ENCODE results near the gene XYLT1. TPM values are rescaled to one million over a fixed set of nuclear protein-coding genes. Genes with fewer than 3 reads are reported as not detected.

XYLT1 gene
- total RNA-seq, 1 donor from 2014 or later: 27.3 TPM

- Histone ChIP-seq H3K27ac (peak overlapping the region; percentile 5), H3K4me3 (no peak overlapping the region), H3K36me3 (no peaks in the 10 kb centered on the region), H3K9me3 (no peaks in the 10 kb centered on the region), H3K27me3 (no peaks in the 10 kb centered on the region), H3K4me1 (peaks cover 39% of the 10 kb centered on the region)
- intact Hi-C loops (cut with DNase I): loop anchor here (10.0 kb wide), 1 partner anchor 114 kb away; no protein-coding TSS in a partner anchor
- no peak for DNase-seq (ENCODE audit: extremely low spot score in 2 of 2)
- TF ChIP-seq POLR2AphosphoS5 (IDR thresholded peaks at IDR 0.05; ENCODE audit: insufficient read depth in 1 of 2, low read depth in 1 of 2): no peak
- TF ChIP-seq POLR2A (IDR thresholded peaks at IDR 0.05): no peak
- no peak for TF ChIP-seq CTCF (IDR thresholded peaks at IDR 0.05)
Measured at GRCh38 chr16:17408955-17409441, 61.8 kb downstream of the XYLT1 start.

GRCh38 chr16:17408296-17408695 is 62.5 kb downstream of the XYLT1 start:
- intact Hi-C loops (cut with DNase I): loop anchor here (10.0 kb wide), 1 partner anchor 113 kb away; no protein-coding TSS in a partner anchor
- Histone ChIP-seq H3K4me3 (no peak overlapping the region), H3K27ac (peak overlapping the region; percentile 87), H3K4me1 (peaks cover 46% of the 10 kb centered on the region), H3K36me3 (no peaks in the 10 kb centered on the region), H3K9me3 (no peaks in the 10 kb centered on the region), H3K27me3 (no peaks in the 10 kb centered on the region)
- DNase-seq (ENCODE audit: extremely low spot score in 2 of 2): no peak
- no peak for TF ChIP-seq POLR2A (IDR thresholded peaks at IDR 0.05)
- TF ChIP-seq POLR2AphosphoS5 (IDR thresholded peaks at IDR 0.05; ENCODE audit: insufficient read depth in 1 of 2, low read depth in 1 of 2): no peak
- TF ChIP-seq CTCF (IDR thresholded peaks at IDR 0.05): no peak

GRCh38 chr16:17407321-17407720 is 63.4 kb downstream of the XYLT1 start:
- no peaks in the 10 kb centered on the region for H3K9me3 ChIP-seq
- no peak overlapping the region for H3K4me3 ChIP-seq
- H3K4me1 ChIP-seq: peaks cover 51% of the 10 kb centered on the region
- no peaks in the 10 kb centered on the region for H3K27me3 ChIP-seq
- H3K36me3 ChIP-seq: no peaks in the 10 kb centered on the region
- TF ChIP-seq CTCF (IDR thresholded peaks at IDR 0.05) (no peak), POLR2AphosphoS5 (IDR thresholded peaks at IDR 0.05; ENCODE audit: insufficient read depth in 1 of 2, low read depth in 1 of 2) (no peak), POLR2A (IDR thresholded peaks at IDR 0.05) (no peak)
- no peak for DNase-seq (ENCODE audit: extremely low spot score in 2 of 2)
- intact Hi-C loops (cut with DNase I): loop anchor here (10.0 kb wide), 1 partner anchor 113 kb away; no protein-coding TSS in a partner anchor
- H3K27ac ChIP-seq: peak overlapping the region; percentile 87

- H3K9me3 ChIP-seq: no peaks in the 10 kb centered on the region
- H3K4me3 ChIP-seq: no peak overlapping the region
- peak overlapping the region; percentile 87 for H3K27ac ChIP-seq
- no peaks in the 10 kb centered on the region for H3K36me3 ChIP-seq
- peaks cover 51% of the 10 kb centered on the region for H3K4me1 ChIP-seq
- TF ChIP-seq POLR2AphosphoS5 (IDR thresholded peaks at IDR 0.05; ENCODE audit: insufficient read depth in 1 of 2, low read depth in 1 of 2) (peak; percentile 22 to 91), POLR2A (IDR thresholded peaks at IDR 0.05) (no peak), CTCF (IDR thresholded peaks at IDR 0.05) (no peak)
- no peaks in the 10 kb centered on the region for H3K27me3 ChIP-seq
- intact Hi-C loops (cut with DNase I): loop anchor here (10.0 kb wide), 1 partner anchor 110 kb away; no protein-coding TSS in a partner anchor
- peak in 1 of 2 donors; percentile 92 for DNase-seq (ENCODE audit: extremely low spot score in 2 of 2)
Measured at GRCh38 chr16:17404941-17405689, 65.6 kb downstream of the XYLT1 start.

Data from vagina (tissue), 2 donors.